NCI-H187 (cell line): ENCODE measurements around the gene CEBPZOS.

Experiments used
- DNase-seq, 2 experiments: peaks; one replicate each; lab custom pipeline; 2025; lab: John Stamatoyannopoulos, UW

CEBPZOS gene

GRCh38 chr2:37196320-37197195 lies at the start of gene CEBPZOS:
CEBPZOS (plus strand) TSS chr2:37196496; CDS start chr2:37199705, 3,209 bp downstream.
- DNase-seq: peak; percentile 53 to 85

- no peak for DNase-seq
Measured at GRCh38 chr2:37148325-37148724, 48.0 kb upstream of the CEBPZOS start.

GRCh38 chr2:37149626-37150322 lies 46.5 kb upstream of the CEBPZOS start:
- DNase-seq: no peak

GRCh38 chr2:37153224-37153623 lies 43.1 kb upstream of the CEBPZOS start:
- no peak for DNase-seq

DNA sequence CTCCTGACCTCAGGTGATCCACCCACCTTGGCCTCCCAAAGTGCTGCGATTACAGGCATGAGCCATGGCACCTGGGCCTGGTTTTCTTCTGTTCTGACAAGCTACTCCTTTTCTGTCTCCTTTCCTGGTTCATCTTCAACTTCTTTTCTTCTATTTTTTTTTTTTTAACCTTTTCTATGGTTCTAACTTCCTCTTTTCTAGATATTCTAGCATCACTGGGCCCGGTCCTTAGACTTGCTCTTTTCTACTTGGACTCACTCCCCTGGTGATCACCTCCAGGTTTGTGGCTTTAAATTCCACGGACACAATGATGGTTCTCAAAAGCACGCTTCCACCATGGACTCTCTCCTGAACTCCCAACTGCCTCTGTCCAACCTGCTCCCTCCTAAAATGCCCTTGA lies 41.5 kb upstream of the CEBPZOS start:
- DNase-seq: no peak

GRCh38 chr2:37156071-37156856 lies 40.0 kb upstream of the CEBPZOS start:
- DNase-seq: peak in 1 of 2 experiments; percentile 64

- peak; percentile 43 to 77 for DNase-seq
Measured at GRCh38 chr2:37156857-37157714, 39.2 kb upstream of the CEBPZOS start, which contains the start of gene EIF2AK2. EIF2AK2 (minus strand) TSS chr2:37156980; CDS start chr2:37147806, 9,174 bp downstream.

DNA sequence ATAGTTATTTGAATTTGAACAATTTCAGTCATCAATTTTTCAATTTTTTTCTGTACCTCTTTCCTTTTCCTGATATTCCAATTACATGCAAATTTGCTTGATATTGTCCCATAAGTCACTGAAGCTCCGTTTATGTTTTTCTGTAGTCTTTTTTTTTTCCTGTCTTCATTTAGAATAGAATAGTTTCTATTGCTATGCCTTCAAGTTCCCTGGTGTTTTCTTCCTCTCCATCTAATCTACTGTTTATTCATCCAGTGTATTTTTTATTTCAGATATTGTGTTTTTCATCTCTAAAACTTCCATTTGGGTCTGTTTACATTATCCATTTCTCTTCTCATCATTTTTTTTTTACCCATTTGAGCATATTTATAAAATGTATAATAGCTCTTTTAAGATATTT lies 31.5 kb upstream of the CEBPZOS start:
- no peak for DNase-seq

- DNase-seq: no peak
Measured at GRCh38 chr2:37167636-37168180, 28.6 kb upstream of the CEBPZOS start.

DNA sequence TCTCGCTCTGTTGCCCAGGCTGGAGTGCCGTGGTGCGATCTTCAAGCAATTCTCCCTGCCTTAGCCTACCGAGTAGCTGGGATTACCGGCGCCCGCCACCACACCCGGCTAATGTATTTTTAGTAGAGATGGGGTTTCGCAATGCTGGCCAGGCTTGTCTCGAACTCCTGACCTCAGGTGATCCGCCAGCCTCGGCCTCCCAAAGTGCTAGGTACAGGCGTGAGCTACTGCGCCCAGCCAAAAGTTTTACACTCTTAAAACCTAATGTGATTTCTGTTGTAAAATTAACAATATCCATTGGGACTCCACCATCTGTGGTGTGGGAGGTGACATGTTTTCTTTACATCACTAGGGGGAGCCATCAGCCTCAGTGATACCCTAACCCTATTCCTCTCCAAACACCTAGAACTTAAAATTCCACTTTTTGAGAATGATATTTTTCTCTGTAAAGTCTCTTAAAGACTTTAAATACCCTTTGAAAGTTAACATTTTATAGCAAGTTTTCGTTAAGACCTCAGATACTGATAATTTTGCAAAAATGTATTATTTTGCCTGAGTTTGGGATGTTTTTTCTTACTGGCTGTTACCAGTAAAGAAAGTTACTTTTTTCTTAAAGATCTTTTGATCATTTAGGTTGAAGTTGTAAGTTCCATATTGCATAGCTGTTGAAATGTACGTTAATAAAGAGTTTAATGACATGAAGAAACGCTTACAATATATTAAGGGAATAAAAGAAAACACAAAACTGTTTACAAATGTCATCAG lies 27.9 kb upstream of the CEBPZOS start:
- peak in 1 of 2 experiments; percentile 18 for DNase-seq

DNA sequence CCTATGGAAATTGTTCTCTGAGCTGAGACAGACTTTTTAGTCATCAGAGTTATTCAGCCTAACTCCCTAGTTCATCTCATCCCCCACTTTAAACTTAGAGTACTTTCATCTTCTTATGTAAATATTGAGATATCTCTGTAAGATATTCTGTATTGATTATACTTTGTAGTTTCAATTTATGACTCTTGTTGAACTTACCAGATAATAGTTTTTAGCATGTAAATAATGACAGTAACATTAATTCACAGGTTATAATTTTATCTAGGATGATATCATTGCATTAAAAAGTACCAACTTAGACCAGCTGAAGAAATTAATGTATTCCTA lies 24.7 kb upstream of the CEBPZOS start:
- DNase-seq: no peak

DNA sequence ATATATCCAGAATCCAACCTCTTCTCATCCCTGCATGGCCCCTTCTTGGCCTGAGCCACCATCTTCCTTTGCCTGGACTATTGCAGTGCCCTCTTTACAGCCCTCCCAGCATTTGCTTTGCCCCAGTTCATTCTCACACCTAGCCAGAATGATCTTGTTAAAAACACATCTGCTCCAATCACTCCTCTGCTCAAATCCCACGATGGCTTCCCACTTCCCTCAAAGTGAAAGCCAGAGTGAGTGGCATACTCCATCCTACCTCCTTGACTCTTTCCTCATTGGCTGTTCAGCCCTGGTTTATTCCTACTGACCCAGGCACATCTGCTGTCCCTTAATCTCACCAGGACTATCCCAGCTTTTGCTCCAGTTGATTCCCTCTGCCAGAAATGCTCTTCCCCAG lies 22.6 kb upstream of the CEBPZOS start:
- DNase-seq: no peak

DNA sequence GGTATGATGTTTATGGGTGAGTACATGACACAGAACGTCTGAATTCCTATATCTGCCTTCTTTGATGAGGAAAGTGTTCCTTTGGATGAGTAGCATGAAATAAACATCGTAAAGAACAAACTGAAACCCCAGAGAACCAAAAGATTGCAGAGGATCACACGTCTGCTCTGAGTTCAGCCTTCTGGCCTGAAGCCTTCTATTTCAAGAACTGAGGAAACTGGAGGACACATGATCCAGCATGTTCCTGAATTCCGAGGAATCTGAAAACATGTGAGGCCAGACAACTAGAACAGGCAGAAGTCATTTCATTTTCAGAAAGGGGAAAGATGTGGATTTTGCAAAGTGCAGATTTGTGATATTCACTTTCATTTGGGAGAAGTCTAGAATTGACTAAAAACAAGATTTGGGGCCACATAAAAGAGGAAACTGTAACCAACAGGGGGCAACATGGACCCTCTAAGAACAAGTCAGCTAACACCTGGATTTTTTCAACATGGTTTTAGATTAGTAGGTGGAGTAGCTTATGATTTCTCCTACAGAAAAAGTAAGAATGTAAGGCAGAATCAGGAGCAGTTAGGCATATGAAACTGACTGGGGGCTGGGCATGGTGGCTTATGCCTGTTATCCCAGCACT lies 16.2 kb upstream of the CEBPZOS start:
- DNase-seq: no peak

DNA sequence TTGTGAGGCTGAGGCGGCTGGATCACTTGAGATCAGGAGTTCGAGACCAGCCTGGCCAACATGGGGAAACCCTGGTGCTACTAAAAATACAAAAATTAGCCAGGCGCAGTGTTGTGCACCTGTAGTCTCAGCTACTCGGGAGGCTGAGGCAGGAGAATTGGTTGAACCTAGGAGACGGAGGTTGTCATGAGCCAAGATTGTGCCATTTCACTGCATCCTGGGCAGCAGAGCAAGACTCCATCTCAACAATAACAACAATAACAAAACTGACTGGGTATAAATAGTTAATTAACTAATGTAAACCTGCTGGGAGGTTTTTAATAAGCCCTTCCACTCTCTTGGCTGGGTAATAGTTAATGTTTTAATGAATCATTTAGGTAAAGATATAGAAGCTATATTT lies 15.7 kb upstream of the CEBPZOS start:
- DNase-seq: no peak

DNA sequence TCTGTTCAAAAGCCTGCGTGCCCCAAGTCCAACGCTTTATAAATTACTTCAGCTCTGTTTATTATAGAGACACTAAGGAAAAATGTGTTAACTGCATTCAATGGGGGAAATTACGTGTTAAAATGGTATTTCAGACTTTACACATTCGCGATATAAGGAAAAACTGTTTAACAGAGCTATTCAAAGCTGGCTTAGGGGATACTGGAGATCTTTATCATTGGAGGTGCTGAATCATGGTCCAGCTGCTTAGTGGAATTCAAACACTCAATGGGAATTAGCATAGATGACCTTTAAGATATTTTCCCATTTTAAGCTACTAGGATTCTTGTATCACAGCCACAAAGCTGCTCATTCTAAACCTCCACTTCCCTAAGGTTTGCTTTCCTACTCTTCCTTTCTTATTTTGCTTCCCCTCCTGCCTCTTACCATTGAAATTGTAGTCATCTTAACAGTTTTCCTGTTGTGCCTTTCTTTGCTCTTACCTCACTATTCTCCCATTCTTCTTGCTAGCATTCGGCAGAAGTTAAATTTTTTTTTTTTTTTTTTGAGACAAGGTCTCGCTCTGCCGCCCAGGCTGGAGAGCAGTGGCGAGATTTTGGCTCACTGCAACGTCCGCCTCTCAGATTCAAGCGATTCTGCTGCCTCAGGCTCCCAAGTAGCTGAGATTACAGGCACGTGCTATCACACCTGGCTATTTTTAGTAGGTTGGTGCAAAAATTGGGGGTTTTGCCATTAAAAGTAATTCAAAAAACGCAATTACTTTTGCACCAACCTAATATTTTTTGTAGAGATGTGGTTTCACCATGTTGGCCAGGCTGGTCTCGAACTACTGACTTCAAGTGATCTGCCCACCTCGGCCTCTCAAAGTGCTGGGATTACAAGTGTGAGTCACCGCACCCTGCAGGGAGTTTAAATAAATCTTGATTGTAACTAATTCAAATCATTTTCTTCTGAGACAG lies 14.3 kb upstream of the CEBPZOS start:
- no peak for DNase-seq

- DNase-seq: no peak
Measured at GRCh38 chr2:37188570-37188969, 7.7 kb upstream of the CEBPZOS start, which contains the start of gene SULT6B1. SULT6B1 (minus strand) TSS chr2:37188670; CDS start chr2:37188640, 30 bp downstream.

- no peak for DNase-seq
Measured at GRCh38 chr2:37189452-37190153, 6.7 kb upstream of the CEBPZOS start.

DNA sequence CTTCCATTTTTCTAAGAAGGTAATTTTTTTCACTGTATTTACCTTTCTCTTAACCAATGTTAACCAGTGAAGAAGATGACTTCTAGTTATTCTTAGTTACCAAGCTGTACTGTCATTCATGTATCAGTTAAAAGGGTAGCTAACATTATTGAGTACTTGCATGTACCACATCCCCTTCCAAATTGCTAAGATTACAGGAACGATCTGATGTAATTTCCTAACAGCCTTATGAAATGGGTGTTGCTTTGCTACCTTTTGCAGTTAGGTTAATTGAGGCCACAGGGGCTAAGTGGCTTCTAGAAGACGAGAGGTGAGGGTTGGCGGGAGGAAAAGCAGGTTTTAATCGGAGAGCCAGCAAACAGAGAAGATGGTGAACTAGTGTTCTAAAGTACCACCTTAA lies 6.0 kb upstream of the CEBPZOS start:
- DNase-seq: no peak
